ENCODE results near the gene ZNF205. TPM values are rescaled to one million over a fixed set of nuclear protein-coding genes. Genes with fewer than 3 reads are reported as not detected.

The ZNF205 gene
- total and polyA plus RNA-seq, 2 of the 8 experiments (the other 6 are each of a cell fraction or from before 2014, with no cell fraction given), result 19.1 to 19.9 TPM

GRCh38 chr16:3134338-3135125 is 22.1 kb downstream of the ZNF205 start, which contains the start of gene ZNF213 (continued):
- TF ChIP-seq, protein P1, sequence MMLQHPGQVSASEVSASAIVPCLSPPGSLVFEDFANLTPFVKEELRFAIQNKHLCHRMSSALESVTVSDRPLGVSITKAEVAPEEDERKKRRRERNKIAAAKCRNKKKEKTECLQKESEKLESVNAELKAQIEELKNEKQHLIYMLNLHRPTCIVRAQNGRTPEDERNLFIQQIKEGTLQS (IDR thresholded peaks at IDR 0.05; ENCODE audit: insufficient read depth, low read depth, low read length), result no peak
- peak; percentile 91 for TF ChIP-seq KDM5A (IDR thresholded peaks at IDR 0.05; ENCODE audit: low read length)
- peak; percentile 40; the same call in 1 of the 2 replicates for TF ChIP-seq SP2 (IDR thresholded peaks at IDR 0.05; ENCODE audit: low read length)
- peak; percentile 55; the same call in 1 of the 2 replicates for TF ChIP-seq RBBP5 (IDR thresholded peaks at IDR 0.05; ENCODE audit: borderline replicate concordance, low read depth, low read length)

Data from H1 (cell line).